Stimulated activated CD4-positive, alpha-beta T cell treated with anti-CD3 and anti-CD28 coated beads, Interleukin-4, amount 100 ng/mL, for 24 hours (primary cell): ENCODE measurements around the gene MRPL57.
"Not testable (repeated sequence)": the region's sequence is repeated elsewhere in the genome, so short reads cannot be mapped to it uniquely, and the experiment has no call there.

Experiments
- DNase-seq: peaks from one replicate; pipeline ENCODE4 v3.0.0-alpha.2; 2020

MRPL57 gene

GRCh38 chr13:21197606-21198225 is 21.3 kb downstream of the MRPL57 start:
- DNase-seq: not testable (repeated sequence)

- not testable (repeated sequence) for DNase-seq
Measured at GRCh38 chr13:21198391-21198790, 21.9 kb downstream of the MRPL57 start.

- DNase-seq: not testable (repeated sequence)
Measured at GRCh38 chr13:21201456-21202190, 25.2 kb downstream of the MRPL57 start.

GRCh38 chr13:21202767-21203531 is 26.5 kb downstream of the MRPL57 start:
- DNase-seq: no peak

- no peak for DNase-seq
Measured at GRCh38 chr13:21208652-21209154, 32.2 kb downstream of the MRPL57 start.

GRCh38 chr13:21212138-21212775 is 35.8 kb downstream of the MRPL57 start:
- no peak for DNase-seq

- DNase-seq: not testable (repeated sequence)
Measured at GRCh38 chr13:21215419-21215818, 39.0 kb downstream of the MRPL57 start.

GRCh38 chr13:21216332-21216731 is 39.9 kb downstream of the MRPL57 start:
- DNase-seq: no peak

GRCh38 chr13:21218351-21219035 is 42.0 kb downstream of the MRPL57 start:
- DNase-seq: no peak

GRCh38 chr13:21219036-21219381 is 42.6 kb downstream of the MRPL57 start:
- no peak for DNase-seq

GRCh38 chr13:21219716-21220115 is 43.3 kb downstream of the MRPL57 start:
- not testable (repeated sequence) for DNase-seq

GRCh38 chr13:21221268-21221667 is 44.8 kb downstream of the MRPL57 start:
- DNase-seq: no peak

GRCh38 chr13:21225082-21225481 is 48.6 kb downstream of the MRPL57 start:
- no peak for DNase-seq

GRCh38 chr13:21225841-21226581 is 49.6 kb downstream of the MRPL57 start:
- no peak for DNase-seq

GRCh38 chr13:21227917-21228316 is 51.5 kb downstream of the MRPL57 start:
- no peak for DNase-seq
